ENCODE measurements around the gene ZMAT5.

The ZMAT5 gene

GRCh38 chr22:29753808-29754657, 12.8 kb downstream of the ZMAT5 start:
- peak; percentile 6 for DNase-seq (ENCODE audit: low spot score)

GRCh38 chr22:29751669-29752068, 15.1 kb downstream of the ZMAT5 start:
- DNase-seq (ENCODE audit: low spot score), result no peak

- peak; percentile 17 for DNase-seq (ENCODE audit: low spot score)
Observed at GRCh38 chr22:29750559-29751538, 16.0 kb downstream of the ZMAT5 start.

- peak; percentile 7 for DNase-seq (ENCODE audit: low spot score)
Observed at GRCh38 chr22:29750029-29750428, 16.8 kb downstream of the ZMAT5 start.

- DNase-seq (ENCODE audit: low spot score), result peak; percentile 14
Observed at GRCh38 chr22:29748248-29748893, 18.4 kb downstream of the ZMAT5 start.

GRCh38 chr22:29747832-29748231, 19.0 kb downstream of the ZMAT5 start:
- DNase-seq (ENCODE audit: low spot score), result peak; percentile 15

GRCh38 chr22:29744902-29745301, 21.9 kb downstream of the ZMAT5 start:
- DNase-seq (ENCODE audit: low spot score), result peak; percentile 79

GRCh38 chr22:29742326-29742725, 24.5 kb downstream of the ZMAT5 start:
- no peak for DNase-seq (ENCODE audit: low spot score)

- DNase-seq (ENCODE audit: low spot score), result no peak
Observed at GRCh38 chr22:29741926-29742325, 24.9 kb downstream of the ZMAT5 start.

GRCh38 chr22:29740216-29740615, 26.6 kb downstream of the ZMAT5 start:
- no peak for DNase-seq (ENCODE audit: low spot score)

GRCh38 chr22:29739346-29739875, 27.4 kb downstream of the ZMAT5 start:
- DNase-seq (ENCODE audit: low spot score), result no peak

- DNase-seq (ENCODE audit: low spot score), result no peak
Observed at GRCh38 chr22:29738118-29738815, 28.5 kb downstream of the ZMAT5 start.

- DNase-seq (ENCODE audit: low spot score), result no peak
Observed at GRCh38 chr22:29737251-29738117, 29.3 kb downstream of the ZMAT5 start.

GRCh38 chr22:29735416-29735815, 31.4 kb downstream of the ZMAT5 start:
- no peak for DNase-seq (ENCODE audit: low spot score)

GRCh38 chr22:29734838-29735237, 32.0 kb downstream of the ZMAT5 start:
- no peak for DNase-seq (ENCODE audit: low spot score)

GRCh38 chr22:29734406-29734805, 32.4 kb downstream of the ZMAT5 start:
- no peak for DNase-seq (ENCODE audit: low spot score)

- DNase-seq (ENCODE audit: low spot score), result no peak
Observed at GRCh38 chr22:29733362-29734201, 33.2 kb downstream of the ZMAT5 start.

- DNase-seq (ENCODE audit: low spot score), result no peak
Observed at GRCh38 chr22:29732883-29733282, 33.9 kb downstream of the ZMAT5 start.

- DNase-seq (ENCODE audit: low spot score), result no peak
Observed at GRCh38 chr22:29731058-29731850, 35.6 kb downstream of the ZMAT5 start.
